Right atrium auricular region (tissue), 2 donors: ENCODE data around the gene RPL41. TPM values are rescaled to one million over a fixed set of nuclear protein-coding genes. Genes with fewer than 3 reads are reported as not detected.

ENCODE experiments used
- DNase-seq: peaks from one replicate; pipeline ENCODE4 v3.0.0-alpha.2; 2019; ENCODE audit warnings: low spot score
- H3K27ac ChIP-seq, 2 donors: fragments of 200-600 bp; sonication (generic); 1 replicate in 1 of 2; 2 replicates in 1 of 2; pipeline ENCODE4 v1.5.1; 2016 to 2019
- H3K27me3 ChIP-seq, 2 donors: fragments of 200-600 bp; sonication (generic); one replicate each; pipeline versions ENCODE4 v1.5.1 to v1.6.0; 2017 to 2019
- H3K36me3 ChIP-seq: fragments of 200-600 bp; sonication (generic); one replicate; pipeline ENCODE4 v1.5.1; 2016
- H3K4me1 ChIP-seq, 2 donors: fragments of 200-600 bp; sonication (generic); one replicate each; pipeline versions ENCODE4 v1.5.1 to v1.6.0; 2017 to 2019
- H3K4me3 ChIP-seq, 2 donors: fragments of 200-600 bp; sonication (generic); 1 replicate in 1 of 2; 2 replicates in 1 of 2; pipeline ENCODE4 v1.5.1; 2017 to 2019; ENCODE audit warnings: mild to moderate bottlenecking in 1 of 2, moderate library complexity in 1 of 2
- H3K9me3 ChIP-seq, 2 donors: fragments of 200-600 bp; sonication (generic); one replicate each; pipeline ENCODE4 v1.5.1; 2019
- total RNA-seq, 2 donors: library from RNA; depleted of rRNA; stranded (reverse); fragments of >200 nt; gene quantifications; one replicate each; pipeline ENCODE4 v1.1.0, GENCODE V29; 2016
- TF ChIP-seq, protein P1 (sequence below), 2 donors: fragments of 200-600 bp; sonication (generic); IDR thresholded peaks; one replicate each; pipeline ENCODE4 v1.5.1; 2019; ENCODE audit warnings: antibody characterized with exemption in 2 of 2

The RPL41 gene
- total RNA-seq, 2 donors from 2014 or later: 606 to 2,188 TPM

DNA sequence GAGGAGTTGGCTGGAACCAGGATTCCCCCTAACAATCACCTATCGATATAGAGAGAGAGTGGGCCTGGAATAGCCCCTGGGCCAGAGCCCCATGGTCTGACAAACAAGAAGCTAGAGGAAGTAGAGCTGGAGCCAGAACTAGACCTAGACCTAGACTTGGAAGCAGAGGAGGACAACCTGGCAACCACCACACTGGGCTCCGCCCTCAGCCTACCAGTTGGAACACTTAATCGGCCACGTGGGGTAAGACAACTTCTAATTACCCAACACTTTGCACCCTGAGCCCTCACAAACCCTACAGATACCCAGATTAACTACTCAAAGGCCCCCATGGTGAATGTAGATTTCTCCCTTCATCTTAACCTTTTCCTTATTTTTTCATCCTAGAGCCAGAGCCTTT, 16.6 kb upstream of the RPL41 start:
- H3K4me1 ChIP-seq: peaks cover 0 to 9% of the 10 kb centered on the region in 2 donors
- no peaks in the 10 kb centered on the region for H3K9me3 ChIP-seq
- no peak overlapping the region for H3K27ac ChIP-seq
- no peaks in the 10 kb centered on the region for H3K27me3 ChIP-seq
- TF ChIP-seq, protein P1, sequence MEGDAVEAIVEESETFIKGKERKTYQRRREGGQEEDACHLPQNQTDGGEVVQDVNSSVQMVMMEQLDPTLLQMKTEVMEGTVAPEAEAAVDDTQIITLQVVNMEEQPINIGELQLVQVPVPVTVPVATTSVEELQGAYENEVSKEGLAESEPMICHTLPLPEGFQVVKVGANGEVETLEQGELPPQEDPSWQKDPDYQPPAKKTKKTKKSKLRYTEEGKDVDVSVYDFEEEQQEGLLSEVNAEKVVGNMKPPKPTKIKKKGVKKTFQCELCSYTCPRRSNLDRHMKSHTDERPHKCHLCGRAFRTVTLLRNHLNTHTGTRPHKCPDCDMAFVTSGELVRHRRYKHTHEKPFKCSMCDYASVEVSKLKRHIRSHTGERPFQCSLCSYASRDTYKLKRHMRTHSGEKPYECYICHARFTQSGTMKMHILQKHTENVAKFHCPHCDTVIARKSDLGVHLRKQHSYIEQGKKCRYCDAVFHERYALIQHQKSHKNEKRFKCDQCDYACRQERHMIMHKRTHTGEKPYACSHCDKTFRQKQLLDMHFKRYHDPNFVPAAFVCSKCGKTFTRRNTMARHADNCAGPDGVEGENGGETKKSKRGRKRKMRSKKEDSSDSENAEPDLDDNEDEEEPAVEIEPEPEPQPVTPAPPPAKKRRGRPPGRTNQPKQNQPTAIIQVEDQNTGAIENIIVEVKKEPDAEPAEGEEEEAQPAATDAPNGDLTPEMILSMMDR (IDR thresholded peaks at IDR 0.05): no peak
- H3K36me3 ChIP-seq: no peaks in the 10 kb centered on the region
- DNase-seq: no peak
- no peak overlapping the region for H3K4me3 ChIP-seq

DNA sequence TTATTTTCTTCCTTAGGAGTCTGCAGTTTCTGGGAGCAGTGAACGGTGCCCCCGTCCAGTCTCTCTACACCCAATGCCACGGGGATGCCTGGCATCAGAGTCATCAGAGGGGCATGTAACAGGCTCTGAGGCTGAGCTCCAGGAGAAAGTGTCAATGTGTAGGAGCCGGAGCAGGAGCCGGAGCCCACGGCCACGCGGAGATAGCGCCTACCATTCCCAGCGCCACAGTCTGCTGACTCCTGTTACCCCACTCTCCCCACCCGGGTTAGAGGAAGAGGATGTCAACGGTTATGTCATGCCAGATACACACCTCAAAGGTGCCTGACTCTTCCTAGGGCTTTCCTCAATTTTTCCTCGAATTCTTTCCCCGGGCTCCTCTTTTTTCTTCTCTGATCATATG, 15.4 kb upstream of the RPL41 start:
- TF ChIP-seq, protein P1 (IDR thresholded peaks at IDR 0.05): no peak
- H3K4me3 ChIP-seq: no peak overlapping the region
- no peaks in the 10 kb centered on the region for H3K36me3 ChIP-seq
- H3K27me3 ChIP-seq: no peaks in the 10 kb centered on the region
- DNase-seq: no peak
- H3K4me1 ChIP-seq: peaks cover 0 to 20% of the 10 kb centered on the region in 2 donors
- H3K27ac ChIP-seq: no peak overlapping the region
- H3K9me3 ChIP-seq: no peaks in the 10 kb centered on the region

DNA sequence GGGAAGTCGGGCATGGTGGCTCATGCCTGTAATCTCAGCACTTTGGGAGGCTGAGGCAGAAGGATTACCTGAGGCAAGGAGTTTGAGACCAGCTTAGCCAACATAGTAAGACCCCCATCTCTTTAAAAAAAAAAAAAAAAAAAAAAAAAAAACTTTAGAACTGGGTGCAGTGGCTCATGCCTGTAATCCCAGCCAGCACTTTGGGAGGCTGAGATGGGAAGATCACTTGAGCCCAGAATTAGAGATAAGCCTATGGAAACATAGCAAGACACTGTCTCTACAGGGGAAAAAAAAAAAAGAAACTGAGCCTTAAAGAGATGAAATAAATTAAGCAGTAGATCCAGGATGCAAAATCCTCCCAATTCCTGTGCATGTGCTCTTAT, 13.8 kb upstream of the RPL41 start:
- Histone ChIP-seq H3K4me3 (no peak overlapping the region), H3K36me3 (peaks cover 9% of the 10 kb centered on the region), H3K27ac (no peak overlapping the region), H3K27me3 (no peaks in the 10 kb centered on the region), H3K4me1 (peaks cover 0 to 24% of the 10 kb centered on the region in 2 donors), H3K9me3 (no peaks in the 10 kb centered on the region)
- TF ChIP-seq, protein P1 (IDR thresholded peaks at IDR 0.05): no peak
- DNase-seq: no peak

DNA sequence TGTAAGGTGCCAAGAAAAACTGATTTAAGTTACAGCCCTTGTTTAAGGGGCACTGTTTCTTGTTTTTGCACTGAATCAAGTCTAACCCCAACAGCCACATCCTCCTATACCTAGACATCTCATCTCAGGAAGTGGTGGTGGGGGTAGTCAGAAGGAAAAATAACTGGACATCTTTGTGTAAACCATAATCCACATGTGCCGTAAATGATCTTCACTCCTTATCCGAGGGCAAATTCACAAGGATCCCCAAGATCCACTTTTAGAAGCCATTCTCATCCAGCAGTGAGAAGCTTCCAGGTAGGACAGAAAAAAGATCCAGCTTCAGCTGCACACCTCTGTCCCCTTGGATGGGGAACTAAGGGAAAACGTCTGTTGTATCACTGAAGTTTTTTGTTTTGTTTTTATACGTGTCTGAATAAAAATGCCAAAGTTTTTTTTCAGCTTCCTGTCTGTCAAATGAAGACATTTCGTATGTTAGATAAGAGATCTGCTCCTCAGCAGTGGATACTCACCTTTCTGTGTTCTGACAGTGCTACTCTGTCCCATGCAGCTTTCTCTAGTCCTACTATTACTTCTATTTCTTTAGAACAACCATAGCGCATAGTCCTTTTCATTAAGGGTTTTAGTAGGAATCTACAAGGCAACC, 13.2 kb upstream of the RPL41 start:
- peak overlapping the region; percentile 68 to 78 for H3K4me3 ChIP-seq
- TF ChIP-seq, protein P1 (IDR thresholded peaks at IDR 0.05): no peak
- no peaks in the 10 kb centered on the region for H3K9me3 ChIP-seq
- H3K27ac ChIP-seq: peak overlapping the region; percentile 83 to 87
- H3K27me3 ChIP-seq: no peaks in the 10 kb centered on the region
- H3K4me1 ChIP-seq: peaks cover 0 to 24% of the 10 kb centered on the region in 2 donors
- no peak for DNase-seq
- H3K36me3 ChIP-seq: peaks cover 15% of the 10 kb centered on the region

DNA sequence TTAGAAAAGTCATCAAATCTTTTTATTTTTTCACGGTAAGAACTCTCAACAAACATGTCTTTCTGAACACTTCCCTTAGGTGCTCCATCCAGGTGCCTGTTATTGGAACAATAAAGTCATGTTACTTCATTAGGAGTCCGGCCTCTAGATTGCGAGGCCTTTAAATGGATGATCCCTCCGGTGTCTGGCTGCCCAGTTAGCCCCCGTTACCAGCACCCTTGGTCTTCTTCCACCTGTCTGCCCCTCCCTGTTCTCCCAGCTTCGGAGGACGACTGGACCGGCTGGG, 12.7 kb upstream of the RPL41 start:
- TF ChIP-seq, protein P1 (IDR thresholded peaks at IDR 0.05): no peak
- no peaks in the 10 kb centered on the region for H3K27me3 ChIP-seq
- no peak for DNase-seq
- H3K4me1 ChIP-seq: peaks cover 0 to 24% of the 10 kb centered on the region in 2 donors
- H3K4me3 ChIP-seq: peak overlapping the region; percentile 68 to 78
- peaks cover 20% of the 10 kb centered on the region for H3K36me3 ChIP-seq
- H3K9me3 ChIP-seq: no peaks in the 10 kb centered on the region
- H3K27ac ChIP-seq: peak overlapping the region; percentile 83 to 87
